Iris pigment epithelial cell (primary cell): ENCODE measurements around the gene PTCD2.

Experiments used
- DNase-seq: peaks from one replicate; pipeline ENCODE4 v3.0.0-alpha.2; 2011; ENCODE audit warnings: low read depth

Gene PTCD2

DNA sequence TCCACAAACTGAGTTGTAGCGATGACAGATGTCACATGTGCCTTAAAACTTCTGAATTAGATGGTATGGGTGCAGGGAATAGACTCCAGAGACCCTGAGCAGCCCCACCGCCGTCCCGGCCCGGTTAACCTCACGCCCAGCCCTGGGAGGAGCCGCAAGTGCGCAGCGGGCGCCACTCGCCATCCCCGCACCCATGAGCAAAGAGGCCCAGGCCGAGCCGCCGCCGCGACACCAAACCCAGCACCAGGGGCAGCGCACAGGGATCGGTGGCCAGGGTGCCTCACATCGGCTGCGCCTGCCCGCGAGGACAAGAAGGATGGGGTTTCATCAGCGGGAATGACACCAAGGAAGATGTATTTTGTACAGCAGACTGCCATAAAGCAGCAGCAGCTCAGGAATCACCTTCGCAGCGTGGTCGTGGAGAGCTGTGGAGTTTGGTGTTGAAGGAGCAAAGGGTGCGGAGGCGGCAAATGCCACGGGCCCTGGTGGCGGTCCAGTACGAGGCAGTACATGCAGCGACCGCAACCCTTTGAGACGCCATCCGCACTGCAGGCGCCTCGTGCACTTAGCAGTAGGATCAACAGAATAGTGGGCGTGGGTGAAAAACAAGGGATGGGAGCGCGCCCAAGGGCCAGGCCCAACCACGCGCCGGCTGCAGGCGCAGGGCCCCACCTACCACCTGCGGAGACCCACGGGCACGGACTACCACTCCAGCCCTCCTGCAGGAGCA lies 97.3 kb downstream of the PTCD2 start:
- no peak for DNase-seq
